MCF 10A (cell line): ENCODE measurements around the gene USP36. TPM values are rescaled to one million over a fixed set of nuclear protein-coding genes. Genes with fewer than 3 reads are reported as not detected.
A peak's percentile ranks its signal among the peaks of the same experiment; 100 is the strongest.

Experiments
- BruUV-seq: library from RNA; stranded (reverse); fragments of 400-500 nt; replicated peaks from 2 replicates; lab custom pipeline; 2021; lab: Mats Ljungman, UMichigan
- CTCF ChIA-PET: fragments of 300-600 bp; sonication (Branson Sonifier 250); formaldehyde crosslinking; extraction: SDS; loops from one replicate; lab custom pipeline; 2021; ENCODE audit warnings: antibody characterized with exemption, inconsistent platforms; lab: Yijun Ruan, JAX
- POLR2A ChIA-PET: fragments of 300-600, 350-650 bp; sonication (Branson Sonifier 250); formaldehyde crosslinking; extraction: SDS; loops from one replicate; lab custom pipeline; 2020; ENCODE audit warnings: antibody characterized with exemption, inconsistent platforms; lab: Yijun Ruan, JAX
- DNase-seq: peaks from one replicate; pipeline ENCODE4 v3.0.0-alpha.2; 2018; ENCODE audit not compliant: unreplicated experiment
- H3K27ac Mint-ChIP-seq: one replicate; pipeline ENCODE4 v1.8.0; 2022; ENCODE audit warnings: mild to moderate bottlenecking, low read depth, mixed read lengths; ENCODE audit not compliant: unreplicated experiment
- H3K27me3 Mint-ChIP-seq: one replicate; pipeline ENCODE4 v1.8.0; 2022; ENCODE audit warnings: mixed read lengths; ENCODE audit not compliant: insufficient read depth, unreplicated experiment
- H3K36me3 Mint-ChIP-seq: one replicate; pipeline ENCODE4 v1.8.0; 2022; ENCODE audit warnings: mild to moderate bottlenecking, moderate library complexity, mixed read lengths; ENCODE audit not compliant: insufficient read depth, unreplicated experiment
- H3K4me1 Mint-ChIP-seq: one replicate; pipeline ENCODE4 v1.8.0; 2022; ENCODE audit warnings: mixed read lengths; ENCODE audit not compliant: insufficient read depth, unreplicated experiment
- H3K4me3 Mint-ChIP-seq: one replicate; pipeline ENCODE4 v1.8.0; 2022; ENCODE audit warnings: mild to moderate bottlenecking, moderate library complexity, mixed read lengths; ENCODE audit not compliant: unreplicated experiment
- H3K9me3 Mint-ChIP-seq: one replicate; pipeline ENCODE4 v1.8.0; 2022; ENCODE audit warnings: mixed read lengths; ENCODE audit not compliant: unreplicated experiment
- CTCF ChIP-seq: fragments of 200-600 bp; IDR thresholded peaks from one replicate; pipeline ENCODE4 v1.8.0; 2022; ENCODE audit warnings: antibody characterized with exemption, mild to moderate bottlenecking; ENCODE audit not compliant: unreplicated experiment
- intact Hi-C: fragments of 100-400 bp; cut with micrococcal nuclease; formaldehyde crosslinking; loops from 2 replicates; pipeline ENCODE4 v1.14.1; 2022
- total RNA-seq: library from RNA; stranded (reverse); gene quantifications from 2 replicates; pipeline ENCODE4 v1.2.3, GENCODE V29; 2022

USP36 gene
- total RNA-seq, 1 experiment from 2014 or later = 118 TPM

GRCh38 chr17:78849026-78849425 is 8.4 kb upstream of the USP36 start:
- DNase-seq = no peak
- no peaks in the 10 kb centered on the region for H3K27me3 Mint-ChIP-seq
- CTCF ChIA-PET = interaction anchor here (1.3 kb wide), 1 partner anchor 10 kb away, joined by 3 read pairs; no protein-coding TSS in a partner anchor
- H3K27ac Mint-ChIP-seq = no peak overlapping the region
- no TSS peak for BruUV-seq
- no peaks in the 10 kb centered on the region for H3K9me3 Mint-ChIP-seq
- H3K36me3 Mint-ChIP-seq = peaks cover 25% of the 10 kb centered on the region
- no peak overlapping the region for H3K4me3 Mint-ChIP-seq
- no peak for TF ChIP-seq CTCF
- peaks cover 11% of the 10 kb centered on the region for H3K4me1 Mint-ChIP-seq
- POLR2A ChIA-PET = interaction anchor here (1.3 kb wide), 1 partner anchor 13 kb away, joined by 6 read pairs; no protein-coding TSS in a partner anchor
- intact Hi-C loops = no loop called here

GRCh38 chr17:78847052-78847451 is 6.4 kb upstream of the USP36 start:
- peaks cover 14% of the 10 kb centered on the region for H3K36me3 Mint-ChIP-seq
- no peak for TF ChIP-seq CTCF
- ChIA-PET CTCF (interaction anchor here (1.4 kb wide), 1 partner anchor 19 kb away, joined by 7 read pairs; no protein-coding TSS in a partner anchor), POLR2A (interaction anchor here (1.0 kb wide), 1 partner anchor 128 kb away, joined by 3 read pairs; no protein-coding TSS in a partner anchor)
- BruUV-seq = no TSS peak
- intact Hi-C loops = no loop called here
- H3K4me1 Mint-ChIP-seq = peaks cover 11% of the 10 kb centered on the region
- no peak overlapping the region for H3K4me3 Mint-ChIP-seq
- DNase-seq = no peak
- no peak overlapping the region for H3K27ac Mint-ChIP-seq
- no peaks in the 10 kb centered on the region for H3K9me3 Mint-ChIP-seq
- H3K27me3 Mint-ChIP-seq = no peaks in the 10 kb centered on the region

GRCh38 chr17:78844301-78845005 is 3.8 kb upstream of the USP36 start:
- Mint-ChIP-seq H3K9me3 (no peaks in the 10 kb centered on the region), H3K4me1 (peaks cover 16% of the 10 kb centered on the region), H3K36me3 (peaks cover 7% of the 10 kb centered on the region), H3K27me3 (no peaks in the 10 kb centered on the region), H3K27ac (no peak overlapping the region), H3K4me3 (no peak overlapping the region)
- TF ChIP-seq CTCF = no peak
- no peak for DNase-seq
- ChIA-PET CTCF (interaction anchor here (1.7 kb wide), 1 partner anchor 127 kb away, joined by 7 read pairs; no protein-coding TSS in a partner anchor), POLR2A (interaction anchor here (0.6 kb wide), 1 partner anchor 133 kb away, joined by 3 read pairs; no protein-coding TSS in a partner anchor)
- BruUV-seq = no TSS peak
- intact Hi-C loops = no loop called here

GRCh38 chr17:78842881-78843565 is 2.4 kb upstream of the USP36 start:
- H3K4me1 Mint-ChIP-seq = peaks cover 24% of the 10 kb centered on the region
- TF ChIP-seq CTCF = peak; percentile 57
- no TSS peak for BruUV-seq
- intact Hi-C loops = loop anchor here (1.0 kb wide), 1 partner anchor 346 kb away; no protein-coding TSS in a partner anchor
- POLR2A ChIA-PET = interaction anchor here (0.6 kb wide), 1 partner anchor 15 kb away, joined by 4 read pairs; no protein-coding TSS in a partner anchor
- H3K27ac Mint-ChIP-seq = no peak overlapping the region
- no peak overlapping the region for H3K4me3 Mint-ChIP-seq
- H3K9me3 Mint-ChIP-seq = no peaks in the 10 kb centered on the region
- no peaks in the 10 kb centered on the region for H3K27me3 Mint-ChIP-seq
- H3K36me3 Mint-ChIP-seq = peaks cover 14% of the 10 kb centered on the region
- peak; percentile 56 for DNase-seq
- CTCF ChIA-PET = interaction anchor here (0.7 to 1.9 kb wide), 4 partner anchors 16 to 134 kb away, joined by 3 to 5 read pairs (median 4); no protein-coding TSS in a partner anchor
